Measurements from ENCODE around the gene TMTC3.

Gene TMTC3

GRCh38 chr12:88235183-88235833 is 93.2 kb downstream of the TMTC3 start:
- Histone ChIP-seq H3K27ac (ENCODE audit: poor library complexity, severe bottlenecking) (no peak overlapping the region), H3K4me1 (ENCODE audit: insufficient read depth, poor library complexity, severe bottlenecking) (peaks cover 7% of the 10 kb centered on the region), H3K4me3 (ENCODE audit: severe bottlenecking) (no peak overlapping the region), H3K27me3 (ENCODE audit: insufficient read depth, poor library complexity, severe bottlenecking) (no peaks in the 10 kb centered on the region), H3K36me3 (ENCODE audit: low read depth) (no peaks in the 10 kb centered on the region), H3K9me3 (ENCODE audit: severe bottlenecking) (no peaks in the 10 kb centered on the region)
- ATAC-seq (ENCODE audit: low read depth) (no peak), DNase-seq (ENCODE audit: low spot score) (no peak)
- no peak for TF ChIP-seq CTCF (IDR thresholded peaks at IDR 0.05; ENCODE audit: poor library complexity, severe bottlenecking)

GRCh38 chr12:88237954-88238353 is 95.8 kb downstream of the TMTC3 start:
- H3K27me3 ChIP-seq (ENCODE audit: insufficient read depth, poor library complexity, severe bottlenecking), result no peaks in the 10 kb centered on the region
- no peak overlapping the region for H3K4me3 ChIP-seq (ENCODE audit: severe bottlenecking)
- ATAC-seq (ENCODE audit: low read depth) (peak; percentile 83), DNase-seq (ENCODE audit: low spot score) (no peak)
- no peaks in the 10 kb centered on the region for H3K36me3 ChIP-seq (ENCODE audit: low read depth)
- H3K27ac ChIP-seq (ENCODE audit: poor library complexity, severe bottlenecking), result no peak overlapping the region
- H3K9me3 ChIP-seq (ENCODE audit: severe bottlenecking), result no peaks in the 10 kb centered on the region
- peaks cover 20% of the 10 kb centered on the region for H3K4me1 ChIP-seq (ENCODE audit: insufficient read depth, poor library complexity, severe bottlenecking)
- no peak for TF ChIP-seq CTCF (IDR thresholded peaks at IDR 0.05; ENCODE audit: poor library complexity, severe bottlenecking)

- Histone ChIP-seq H3K4me3 (ENCODE audit: severe bottlenecking) (no peak overlapping the region), H3K36me3 (ENCODE audit: low read depth) (no peaks in the 10 kb centered on the region), H3K27ac (ENCODE audit: poor library complexity, severe bottlenecking) (no peak overlapping the region), H3K4me1 (ENCODE audit: insufficient read depth, poor library complexity, severe bottlenecking) (peaks cover 22% of the 10 kb centered on the region), H3K27me3 (ENCODE audit: insufficient read depth, poor library complexity, severe bottlenecking) (no peaks in the 10 kb centered on the region), H3K9me3 (ENCODE audit: severe bottlenecking) (no peaks in the 10 kb centered on the region)
- no peak for TF ChIP-seq CTCF (IDR thresholded peaks at IDR 0.05; ENCODE audit: poor library complexity, severe bottlenecking)
- no peak for ATAC-seq (ENCODE audit: low read depth)
- DNase-seq (ENCODE audit: low spot score), result no peak
These were observed 96.3 kb downstream of the TMTC3 start for GRCh38 chr12:88238406-88238805.

- ATAC-seq (ENCODE audit: low read depth) (peak; percentile 90), DNase-seq (ENCODE audit: low spot score) (no peak)
- Histone ChIP-seq H3K9me3 (ENCODE audit: severe bottlenecking) (no peaks in the 10 kb centered on the region), H3K36me3 (ENCODE audit: low read depth) (no peaks in the 10 kb centered on the region), H3K27ac (ENCODE audit: poor library complexity, severe bottlenecking) (peak overlapping the region; percentile 55), H3K4me3 (ENCODE audit: severe bottlenecking) (no peak overlapping the region), H3K4me1 (ENCODE audit: insufficient read depth, poor library complexity, severe bottlenecking) (peaks cover 24% of the 10 kb centered on the region), H3K27me3 (ENCODE audit: insufficient read depth, poor library complexity, severe bottlenecking) (no peaks in the 10 kb centered on the region)
- TF ChIP-seq CTCF (IDR thresholded peaks at IDR 0.05; ENCODE audit: poor library complexity, severe bottlenecking), result no peak
These were observed 99.9 kb downstream of the TMTC3 start for GRCh38 chr12:88241862-88242570.

GRCh38 chr12:88242571-88242925 is 100.4 kb downstream of the TMTC3 start:
- no peak for TF ChIP-seq CTCF (IDR thresholded peaks at IDR 0.05; ENCODE audit: poor library complexity, severe bottlenecking)
- no peaks in the 10 kb centered on the region for H3K9me3 ChIP-seq (ENCODE audit: severe bottlenecking)
- DNase-seq (ENCODE audit: low spot score), result no peak
- peaks cover 28% of the 10 kb centered on the region for H3K4me1 ChIP-seq (ENCODE audit: insufficient read depth, poor library complexity, severe bottlenecking)
- no peak overlapping the region for H3K4me3 ChIP-seq (ENCODE audit: severe bottlenecking)
- ATAC-seq (ENCODE audit: low read depth), result peak; percentile 19
- no peaks in the 10 kb centered on the region for H3K36me3 ChIP-seq (ENCODE audit: low read depth)
- peak overlapping the region; percentile 55 for H3K27ac ChIP-seq (ENCODE audit: poor library complexity, severe bottlenecking)
- no peaks in the 10 kb centered on the region for H3K27me3 ChIP-seq (ENCODE audit: insufficient read depth, poor library complexity, severe bottlenecking)
